Measurements from ENCODE around the gene HSPA4L. TPM values are rescaled to one million over a fixed set of nuclear protein-coding genes. Genes with fewer than 3 reads are reported as not detected.

HSPA4L gene
- total and polyA plus RNA-seq, 5 experiments from 2014 or later, result 0.32 TPM; not detected in 4

GRCh38 chr4:127791391-127791790 is 9.3 kb downstream of the HSPA4L start:
- Mint-ChIP-seq H3K36me3 (no peaks in the 10 kb centered on the region), H3K4me1 (no peaks in the 10 kb centered on the region), H3K27ac (no peak overlapping the region), H3K4me3 (no peak overlapping the region), H3K27me3 (peaks cover 21 to 59% (median 26%) of the 10 kb centered on the region in 5 donors), H3K9me3 (peaks cover 0 to 1% (median 0%) of the 10 kb centered on the region in 9 donors)
- DNase-seq (no peak), ATAC-seq (no peak)
- POLR2A ChIA-PET, result no interaction called here

- H3K4me3 Mint-ChIP-seq, result no peak overlapping the region
- H3K36me3 Mint-ChIP-seq, result no peaks in the 10 kb centered on the region
- ATAC-seq (no peak), DNase-seq (no peak)
- POLR2A ChIA-PET, result no interaction called here
- peaks cover 18 to 58% (median 25%) of the 10 kb centered on the region in 5 donors for H3K27me3 Mint-ChIP-seq
- no peaks in the 10 kb centered on the region for H3K4me1 Mint-ChIP-seq
- no peak overlapping the region for H3K27ac Mint-ChIP-seq
- peaks cover 0 to 1% (median 0%) of the 10 kb centered on the region in 9 donors for H3K9me3 Mint-ChIP-seq
Observed at GRCh38 chr4:127793528-127793927, 11.4 kb downstream of the HSPA4L start.

GRCh38 chr4:127799711-127800110 is 17.6 kb downstream of the HSPA4L start:
- Mint-ChIP-seq H3K27me3 (peaks cover 3 to 18% (median 11%) of the 10 kb centered on the region in 5 donors), H3K4me3 (no peak overlapping the region), H3K9me3 (peaks cover 0 to 1% (median 0%) of the 10 kb centered on the region in 9 donors), H3K27ac (no peak overlapping the region), H3K36me3 (peaks cover 0 to 4% (median 0%) of the 10 kb centered on the region in 3 donors), H3K4me1 (no peaks in the 10 kb centered on the region)
- DNase-seq (no peak), ATAC-seq (no peak)
- POLR2A ChIA-PET, result no interaction called here

- ATAC-seq (no peak), DNase-seq (no peak)
- H3K4me1 Mint-ChIP-seq, result no peaks in the 10 kb centered on the region
- no peak overlapping the region for H3K27ac Mint-ChIP-seq
- peaks cover 0 to 10% (median 4%) of the 10 kb centered on the region in 5 donors for H3K27me3 Mint-ChIP-seq
- H3K4me3 Mint-ChIP-seq, result no peak overlapping the region
- no peaks in the 10 kb centered on the region for H3K9me3 Mint-ChIP-seq
- POLR2A ChIA-PET, result no interaction called here
- H3K36me3 Mint-ChIP-seq, result no peaks in the 10 kb centered on the region
Observed at GRCh38 chr4:127809173-127809800, 27.2 kb downstream of the HSPA4L start.

GRCh38 chr4:127810551-127810950 is 28.4 kb downstream of the HSPA4L start:
- Mint-ChIP-seq H3K27ac (no peak overlapping the region), H3K4me1 (no peaks in the 10 kb centered on the region), H3K9me3 (no peaks in the 10 kb centered on the region), H3K36me3 (no peaks in the 10 kb centered on the region), H3K27me3 (peaks cover 0 to 10% (median 4%) of the 10 kb centered on the region in 5 donors), H3K4me3 (no peak overlapping the region)
- POLR2A ChIA-PET, result no interaction called here
- ATAC-seq, result no peak
- DNase-seq, result no peak

GRCh38 chr4:127822430-127822829 is 40.3 kb downstream of the HSPA4L start:
- POLR2A ChIA-PET, result no interaction called here
- H3K4me3 Mint-ChIP-seq, result no peak overlapping the region
- DNase-seq, result no peak
- no peak for ATAC-seq
- no peaks in the 10 kb centered on the region for H3K36me3 Mint-ChIP-seq
- H3K4me1 Mint-ChIP-seq, result no peaks in the 10 kb centered on the region
- H3K27me3 Mint-ChIP-seq, result peaks cover 9 to 28% (median 20%) of the 10 kb centered on the region in 5 donors
- peaks cover 0 to 2% (median 0%) of the 10 kb centered on the region in 9 donors for H3K9me3 Mint-ChIP-seq
- no peak overlapping the region for H3K27ac Mint-ChIP-seq

GRCh38 chr4:127828121-127828520 is 46.0 kb downstream of the HSPA4L start:
- ATAC-seq (no peak), DNase-seq (no peak)
- POLR2A ChIA-PET, result no interaction called here
- peaks cover 0 to 2% (median 0%) of the 10 kb centered on the region in 4 donors for H3K4me1 Mint-ChIP-seq
- H3K4me3 Mint-ChIP-seq, result no peak overlapping the region
- H3K27ac Mint-ChIP-seq, result no peak overlapping the region
- peaks cover 6 to 12% (median 7%) of the 10 kb centered on the region in 5 donors for H3K27me3 Mint-ChIP-seq
- H3K9me3 Mint-ChIP-seq, result peaks cover 0 to 2% (median 0%) of the 10 kb centered on the region in 9 donors
- H3K36me3 Mint-ChIP-seq, result no peaks in the 10 kb centered on the region

- Mint-ChIP-seq H3K9me3 (no peaks in the 10 kb centered on the region), H3K4me1 (peaks cover 0 to 2% (median 0%) of the 10 kb centered on the region in 4 donors), H3K36me3 (no peaks in the 10 kb centered on the region), H3K27me3 (peaks cover 2 to 8% (median 3%) of the 10 kb centered on the region in 5 donors), H3K4me3 (no peak overlapping the region), H3K27ac (no peak overlapping the region)
- DNase-seq, result no peak
- ATAC-seq, result no peak
- POLR2A ChIA-PET, result no interaction called here
Observed at GRCh38 chr4:127829014-127829413, 46.9 kb downstream of the HSPA4L start.

- POLR2A ChIA-PET, result no interaction called here
Observed at GRCh38 chr4:127832585-127832984, 50.5 kb downstream of the HSPA4L start.

GRCh38 chr4:127843704-127844600 is 61.8 kb downstream of the HSPA4L start:
- Mint-ChIP-seq H3K27me3 (peaks cover 0 to 1% (median 0%) of the 10 kb centered on the region in 5 donors), H3K4me3 (no peak overlapping the region), H3K27ac (no peak overlapping the region), H3K4me1 (no peaks in the 10 kb centered on the region), H3K36me3 (peaks cover 25 to 37% (median 26%) of the 10 kb centered on the region in 3 donors), H3K9me3 (peaks cover 7 to 36% (median 28%) of the 10 kb centered on the region in 9 donors)
- ATAC-seq (no peak), DNase-seq (no peak)
- POLR2A ChIA-PET, result no interaction called here

More at GRCh38 chr4:127832585-127832984, 50.5 kb downstream of the HSPA4L start:
- no peaks in the 10 kb centered on the region for H3K36me3 Mint-ChIP-seq
- H3K27me3 Mint-ChIP-seq, result peaks cover 0 to 7% (median 0%) of the 10 kb centered on the region in 5 donors
- no peaks in the 10 kb centered on the region for H3K9me3 Mint-ChIP-seq
- H3K4me3 Mint-ChIP-seq, result no peak overlapping the region
- H3K4me1 Mint-ChIP-seq, result peaks cover 0 to 2% (median 0%) of the 10 kb centered on the region in 4 donors
- DNase-seq (no peak), ATAC-seq (no peak)
- no peak overlapping the region for H3K27ac Mint-ChIP-seq

- DNase-seq (no peak), ATAC-seq (no peak)
- no peak overlapping the region for H3K27ac Mint-ChIP-seq
- peaks cover 0 to 1% (median 0%) of the 10 kb centered on the region in 5 donors for H3K27me3 Mint-ChIP-seq
- no peak overlapping the region for H3K4me3 Mint-ChIP-seq
- peaks cover 14 to 43% (median 32%) of the 10 kb centered on the region in 9 donors for H3K9me3 Mint-ChIP-seq
- H3K4me1 Mint-ChIP-seq, result no peaks in the 10 kb centered on the region
- peaks cover 29 to 43% (median 30%) of the 10 kb centered on the region in 3 donors for H3K36me3 Mint-ChIP-seq
- POLR2A ChIA-PET, result no interaction called here
Observed at GRCh38 chr4:127844601-127845116, 62.5 kb downstream of the HSPA4L start.

GRCh38 chr4:127846061-127846460 is 63.9 kb downstream of the HSPA4L start:
- Mint-ChIP-seq H3K27ac (no peak overlapping the region), H3K9me3 (peaks cover 26 to 56% (median 46%) of the 10 kb centered on the region in 9 donors), H3K4me3 (no peak overlapping the region), H3K4me1 (no peaks in the 10 kb centered on the region), H3K27me3 (peaks cover 0 to 1% (median 0%) of the 10 kb centered on the region in 5 donors), H3K36me3 (peaks cover 34 to 57% (median 44%) of the 10 kb centered on the region in 3 donors)
- DNase-seq (no peak), ATAC-seq (no peak)
- POLR2A ChIA-PET, result no interaction called here

- POLR2A ChIA-PET, result interaction anchor here (0.7 kb wide), 1 partner anchor 30 kb away, joined by 4 read pairs; no protein-coding TSS in a partner anchor
- H3K9me3 Mint-ChIP-seq, result peaks cover 29 to 63% (median 54%) of the 10 kb centered on the region in 9 donors
- no peak for DNase-seq
Observed at GRCh38 chr4:127846765-127847164, 64.6 kb downstream of the HSPA4L start.

More at GRCh38 chr4:127846765-127847164, 64.6 kb downstream of the HSPA4L start:
- H3K4me3 Mint-ChIP-seq, result no peak overlapping the region
- peaks cover 37 to 63% (median 50%) of the 10 kb centered on the region in 3 donors for H3K36me3 Mint-ChIP-seq
- no peak overlapping the region for H3K27ac Mint-ChIP-seq
- ATAC-seq, result no peak
- no peaks in the 10 kb centered on the region for H3K4me1 Mint-ChIP-seq
- peaks cover 0 to 1% (median 0%) of the 10 kb centered on the region in 5 donors for H3K27me3 Mint-ChIP-seq
